Left lung (tissue), 10 donors: ENCODE measurements around the gene AGTRAP. TPM values are rescaled to one million over a fixed set of nuclear protein-coding genes. Genes with fewer than 3 reads are reported as not detected.

ENCODE experiments used
- ATAC-seq: fragments of 200-7000 bp; cut with Tn5 transposase; one replicate; pipeline ENCODE4 v1.9.1; 2020; ENCODE audit warnings: moderate library complexity
- DNase-seq, 4 donors: peaks; one replicate each; pipeline ENCODE4 v3.0.0-alpha.2; 2013 to 2020
- H3K27ac ChIP-seq, 2 donors: fragments of 200-600 bp; sonication (generic) in 1 of 2; one replicate each; pipeline versions ENCODE4 v1.5.0 to v1.8.0; 2020 to 2021
- H3K27me3 ChIP-seq, 2 donors: fragments of 200-600 bp; sonication (generic) in 1 of 2; one replicate each; pipeline versions ENCODE4 v1.5.0 to v1.8.0; 2020 to 2021
- H3K36me3 ChIP-seq, 2 donors: fragments of 200-600 bp; sonication (generic) in 1 of 2; one replicate each; pipeline versions ENCODE4 v1.5.0 to v1.8.0; 2020 to 2021
- H3K4me1 ChIP-seq, 2 donors: fragments of 200-600 bp; one replicate each; pipeline ENCODE4 v1.8.0; 2021
- H3K4me3 ChIP-seq, 2 donors: fragments of 200-600 bp; sonication (generic) in 1 of 2; one replicate each; pipeline versions ENCODE4 v1.5.0 to v1.8.0; 2020 to 2021; ENCODE audit warnings: mild to moderate bottlenecking in 1 of 2
- H3K9me3 ChIP-seq, 2 donors: fragments of 200-600 bp; sonication (generic) in 1 of 2; one replicate each; pipeline versions ENCODE4 v1.5.0 to v1.8.0; 2020 to 2021
- CTCF ChIP-seq, 2 donors: fragments of 200-600 bp; sonication (generic) in 1 of 2; IDR thresholded peaks; one replicate each; pipeline versions ENCODE4 v1.5.0 to v1.8.0; 2021; ENCODE audit warnings: antibody characterized with exemption in 2 of 2
- intact Hi-C, 2 donors: fragments of 100-400 bp; cut with DNase I; formaldehyde crosslinking; loops; one replicate each; pipeline versions ENCODE4 v1.11.2 to v1.14.2; 2022
- polyA plus RNA-seq, 6 donors: library from polyadenylated mRNA; unstranded; fragments of 120-200 nt; gene quantifications; one replicate each; pipeline ENCODE4 v1.2.1, GENCODE V29; 2013; ENCODE audit not compliant: insufficient read length in 6 of 6
- total RNA-seq, 2 donors: library from RNA; stranded (reverse); fragmentation: NEBNext Ultra II Directional; extraction: Animal tissue kit (Norgen Biotek cat#: 25700); gene quantifications; one replicate each; pipeline ENCODE4 v1.2.1, GENCODE V29; 2021
- donor health status: DM: no; HTN: yes; CAD: no.
- donor health status: DM: no; HTN: no; CAD: no.

Gene AGTRAP
- total and polyA plus RNA-seq, 8 donors: 24.7 to 95.8 (median 28.3) TPM

GRCh38 chr1:11793819-11794218 lies 57.9 kb downstream of the AGTRAP start:
- Histone ChIP-seq H3K27ac (no peak overlapping the region), H3K9me3 (no peaks in the 10 kb centered on the region), H3K4me1 (peaks cover 30 to 62% of the 10 kb centered on the region in 2 donors), H3K27me3 (no peaks in the 10 kb centered on the region), H3K36me3 (peaks cover 0 to 92% of the 10 kb centered on the region in 2 donors), H3K4me3 (no peak overlapping the region)
- DNase-seq (peak in 1 of 4 donors; percentile 60), ATAC-seq (no peak)
- TF ChIP-seq CTCF (IDR thresholded peaks at IDR 0.05): no peak
- intact Hi-C loops: no loop called here

GRCh38 chr1:11794446-11795237 lies 58.7 kb downstream of the AGTRAP start:
- Histone ChIP-seq H3K9me3 (no peaks in the 10 kb centered on the region), H3K36me3 (peaks cover 0 to 92% of the 10 kb centered on the region in 2 donors), H3K4me3 (no peak overlapping the region), H3K27ac (peak overlapping the region in 1 of 2 donors; percentile 28), H3K27me3 (no peaks in the 10 kb centered on the region), H3K4me1 (peaks cover 21 to 55% of the 10 kb centered on the region in 2 donors)
- no peak for ATAC-seq
- DNase-seq: peak in 1 of 4 donors; percentile 41
- no peak for TF ChIP-seq CTCF (IDR thresholded peaks at IDR 0.05)
- intact Hi-C loops: no loop called here

GRCh38 chr1:11795238-11795890 lies 59.4 kb downstream of the AGTRAP start:
- ATAC-seq (no peak), DNase-seq (no peak)
- H3K36me3 ChIP-seq: peaks cover 0 to 92% of the 10 kb centered on the region in 2 donors
- peak overlapping the region in 1 of 2 donors; percentile 28 for H3K27ac ChIP-seq
- TF ChIP-seq CTCF (IDR thresholded peaks at IDR 0.05): no peak
- peaks cover 14 to 47% of the 10 kb centered on the region in 2 donors for H3K4me1 ChIP-seq
- no peaks in the 10 kb centered on the region for H3K27me3 ChIP-seq
- intact Hi-C loops: no loop called here
- no peak overlapping the region for H3K4me3 ChIP-seq
- no peaks in the 10 kb centered on the region for H3K9me3 ChIP-seq

- Histone ChIP-seq H3K27ac (peak overlapping the region in 1 of 2 donors; percentile 65), H3K4me3 (no peak overlapping the region)
- ATAC-seq: no peak
Observed at GRCh38 chr1:11796036-11796828, 60.3 kb downstream of the AGTRAP start.

More at GRCh38 chr1:11796036-11796828, 60.3 kb downstream of the AGTRAP start:
- peaks cover 8 to 47% of the 10 kb centered on the region in 2 donors for H3K4me1 ChIP-seq
- intact Hi-C loops: no loop called here
- TF ChIP-seq CTCF (IDR thresholded peaks at IDR 0.05): no peak
- DNase-seq: no peak
- no peaks in the 10 kb centered on the region for H3K9me3 ChIP-seq
- H3K36me3 ChIP-seq: peaks cover 0 to 93% of the 10 kb centered on the region in 2 donors
- H3K27me3 ChIP-seq: no peaks in the 10 kb centered on the region
